GM18498 (cell line): ENCODE results near the gene SGMS1.

Source experiments
- ATAC-seq: cut with Tn5 transposase; IDR thresholded peaks from one replicate; pipeline ENCODE4 v1.9.1; 2021; ENCODE audit warnings: mild to moderate bottlenecking, moderate library complexity; ENCODE audit not compliant: unreplicated experiment

The SGMS1 gene

DNA sequence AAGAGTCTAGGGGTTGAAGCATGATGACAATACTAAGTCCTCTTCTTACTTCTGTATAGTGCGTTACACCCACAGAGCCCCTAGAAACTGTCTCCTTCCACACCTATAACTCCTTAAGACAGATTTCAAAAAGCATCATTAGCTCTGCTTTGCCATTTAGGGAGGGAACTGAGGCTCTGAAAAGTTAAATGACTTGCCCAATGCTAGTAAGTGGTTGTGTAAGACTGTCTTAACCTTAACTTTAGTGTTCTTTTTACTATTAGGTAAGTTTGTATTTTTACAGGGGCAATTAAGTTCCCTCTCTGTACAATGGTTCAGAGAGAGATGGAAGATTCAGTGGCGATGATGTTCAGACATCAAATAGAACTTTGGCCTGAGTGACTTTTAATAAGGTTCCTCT lies 299.7 kb downstream of the SGMS1 start:
- ATAC-seq: no peak

DNA sequence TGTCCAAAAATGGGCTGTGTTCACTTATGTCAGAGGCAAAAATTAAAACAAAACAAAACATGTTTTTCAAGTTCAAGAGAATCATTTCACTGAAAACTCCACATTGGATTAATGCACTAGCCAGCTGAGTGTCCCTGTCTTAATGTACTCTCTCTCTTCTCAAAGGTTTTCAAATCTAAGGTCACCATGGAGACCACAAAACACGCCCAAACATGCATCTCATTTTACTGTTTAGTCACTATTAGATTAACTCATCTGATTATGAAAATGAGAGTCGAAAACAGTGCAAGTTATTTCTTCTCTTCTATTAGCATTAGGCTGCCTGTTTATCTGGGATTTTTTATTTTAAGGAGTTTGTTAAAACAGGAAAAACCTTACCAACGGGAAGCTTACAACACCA lies 301.7 kb downstream of the SGMS1 start:
- no peak for ATAC-seq

DNA sequence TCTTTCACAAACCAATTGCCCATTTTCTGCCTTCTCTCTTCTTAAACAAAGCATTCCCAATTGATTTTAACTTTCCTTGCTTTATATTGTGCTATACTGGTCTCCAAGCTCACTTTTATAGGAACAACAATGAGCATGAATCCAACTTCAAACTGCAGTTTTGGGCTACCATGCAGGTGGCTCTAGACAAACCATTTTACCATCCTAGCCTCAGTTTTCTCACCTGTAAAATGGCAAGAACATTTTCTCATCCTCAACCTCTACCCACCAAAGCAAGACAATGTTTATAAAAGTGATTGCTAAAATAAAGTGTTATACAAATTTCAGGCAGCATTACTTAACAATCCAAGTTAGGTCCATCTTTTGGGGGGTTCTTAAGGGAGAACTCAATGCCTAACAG lies 305.6 kb downstream of the SGMS1 start:
- ATAC-seq: no peak

DNA sequence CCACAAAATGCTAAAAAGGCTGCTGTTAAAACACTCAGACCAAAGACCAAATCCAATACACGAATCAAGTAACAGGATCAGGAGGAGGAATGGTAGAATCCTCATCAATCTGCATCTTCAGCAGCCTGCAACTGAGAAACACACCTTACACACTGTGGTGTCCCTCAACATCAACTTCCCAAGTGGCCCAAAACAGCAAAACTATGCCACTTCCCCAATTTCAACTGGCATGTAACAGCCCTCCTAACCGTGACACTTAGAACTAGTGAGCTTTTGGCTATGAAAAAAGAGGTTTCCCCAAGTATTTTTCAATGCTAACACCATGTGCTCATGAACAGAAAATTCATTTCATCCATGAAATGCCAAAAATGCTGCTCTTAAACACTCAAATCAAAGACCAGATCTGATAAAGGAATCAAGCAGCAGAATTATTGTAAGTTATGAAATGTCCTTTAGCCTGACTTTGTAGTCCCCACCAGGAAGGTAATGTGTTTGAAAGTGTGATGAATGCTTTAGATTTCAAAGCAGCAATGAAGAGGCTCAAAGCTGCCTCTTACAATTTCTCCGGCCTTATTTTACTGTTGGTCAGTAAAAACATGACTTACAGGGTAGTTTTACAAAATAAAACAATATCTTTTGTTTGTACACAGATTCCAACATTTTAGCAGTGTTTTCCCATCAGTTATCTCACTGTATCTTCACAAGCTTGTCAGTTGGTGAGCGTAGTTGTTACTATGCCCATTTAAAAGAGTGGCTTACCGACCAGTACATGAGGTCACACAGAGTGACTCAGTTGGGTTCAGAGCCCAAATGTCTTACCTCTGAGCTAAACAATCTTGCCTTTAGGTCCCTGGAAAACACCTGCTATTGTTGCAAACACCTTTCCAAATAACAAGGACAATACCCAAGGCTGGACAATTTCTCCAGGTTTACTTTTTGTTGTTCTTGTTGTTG lies 306.8 kb downstream of the SGMS1 start:
- ATAC-seq: no peak

DNA sequence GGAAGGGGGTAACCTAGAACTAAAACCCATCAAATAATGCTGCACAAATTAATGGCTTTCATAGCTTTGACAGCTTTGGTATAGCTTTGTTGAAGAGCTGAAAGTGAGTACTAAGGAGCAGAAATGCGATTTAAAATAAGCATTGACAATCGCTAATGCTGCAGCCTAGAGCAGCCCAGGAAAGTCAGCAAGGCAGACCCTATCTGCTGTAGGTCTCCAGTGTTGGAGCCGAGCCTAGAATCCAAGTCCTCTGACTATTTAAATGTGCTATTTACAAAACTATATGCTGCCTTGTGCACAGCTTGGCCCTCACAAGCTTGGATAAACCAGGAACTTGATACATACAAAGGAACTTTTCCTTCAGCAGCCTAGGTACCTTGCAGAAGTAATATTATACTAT lies 307.6 kb downstream of the SGMS1 start:
- ATAC-seq: no peak

DNA sequence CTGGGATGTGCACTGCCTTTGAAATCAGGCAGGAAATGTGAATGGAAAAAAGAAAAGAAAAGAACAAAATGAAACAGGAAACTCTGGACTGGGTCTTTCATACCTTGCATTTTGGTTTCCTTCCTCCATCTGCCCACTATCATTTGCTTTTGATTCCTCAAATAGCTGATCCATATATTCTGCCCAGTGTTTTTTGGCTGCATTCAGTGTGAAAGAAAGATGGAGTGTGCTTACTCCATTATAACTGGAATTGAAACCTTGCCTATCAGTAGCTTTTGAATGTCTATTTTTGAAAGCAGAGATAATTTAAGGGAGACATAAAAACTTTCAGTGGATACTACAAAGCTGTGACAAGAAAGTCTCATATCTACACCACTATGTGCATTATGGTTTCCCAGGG lies 308.3 kb downstream of the SGMS1 start:
- ATAC-seq: no peak

DNA sequence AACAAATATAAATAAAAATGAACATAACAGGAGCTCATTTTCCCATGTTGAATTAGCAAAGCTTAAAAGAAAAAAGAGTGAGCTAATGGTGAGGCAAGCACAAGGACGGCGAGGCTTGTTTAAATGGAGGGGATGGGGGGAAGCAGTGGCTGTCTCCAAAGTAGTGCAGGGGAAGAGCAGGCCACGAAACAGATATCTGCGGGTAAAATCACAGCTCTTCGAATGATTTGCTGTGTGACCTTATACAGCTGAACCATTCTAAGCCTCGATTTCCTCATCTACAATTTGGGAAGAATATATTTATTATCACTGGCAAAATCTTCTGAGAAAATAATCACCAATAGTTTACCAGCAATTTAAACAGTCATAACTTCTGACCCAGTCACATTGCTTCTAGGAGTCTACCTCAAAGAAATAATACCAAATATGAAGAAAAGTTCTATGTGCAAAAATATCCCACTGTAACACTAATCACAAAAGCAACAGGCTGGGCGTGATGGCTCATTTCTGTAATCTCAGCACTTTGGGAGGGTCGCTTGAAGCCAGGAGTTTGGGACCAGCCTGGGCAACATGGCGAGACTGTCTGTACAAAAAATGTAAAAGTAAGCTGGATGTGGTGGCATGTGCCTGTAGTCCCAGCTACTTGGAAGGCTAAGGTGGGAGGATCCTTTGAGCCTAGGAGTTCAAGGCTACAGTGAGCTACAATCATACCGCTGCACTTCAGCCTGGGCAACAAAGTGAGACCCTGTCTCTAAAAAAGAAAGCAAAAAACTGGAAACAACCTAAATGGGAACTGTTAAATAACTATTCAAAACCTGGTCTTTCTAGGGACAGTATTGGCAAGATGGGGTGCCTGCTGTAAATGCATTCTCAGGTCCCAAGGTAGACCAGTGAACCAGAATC lies 309.3 kb downstream of the SGMS1 start:
- ATAC-seq: no peak

DNA sequence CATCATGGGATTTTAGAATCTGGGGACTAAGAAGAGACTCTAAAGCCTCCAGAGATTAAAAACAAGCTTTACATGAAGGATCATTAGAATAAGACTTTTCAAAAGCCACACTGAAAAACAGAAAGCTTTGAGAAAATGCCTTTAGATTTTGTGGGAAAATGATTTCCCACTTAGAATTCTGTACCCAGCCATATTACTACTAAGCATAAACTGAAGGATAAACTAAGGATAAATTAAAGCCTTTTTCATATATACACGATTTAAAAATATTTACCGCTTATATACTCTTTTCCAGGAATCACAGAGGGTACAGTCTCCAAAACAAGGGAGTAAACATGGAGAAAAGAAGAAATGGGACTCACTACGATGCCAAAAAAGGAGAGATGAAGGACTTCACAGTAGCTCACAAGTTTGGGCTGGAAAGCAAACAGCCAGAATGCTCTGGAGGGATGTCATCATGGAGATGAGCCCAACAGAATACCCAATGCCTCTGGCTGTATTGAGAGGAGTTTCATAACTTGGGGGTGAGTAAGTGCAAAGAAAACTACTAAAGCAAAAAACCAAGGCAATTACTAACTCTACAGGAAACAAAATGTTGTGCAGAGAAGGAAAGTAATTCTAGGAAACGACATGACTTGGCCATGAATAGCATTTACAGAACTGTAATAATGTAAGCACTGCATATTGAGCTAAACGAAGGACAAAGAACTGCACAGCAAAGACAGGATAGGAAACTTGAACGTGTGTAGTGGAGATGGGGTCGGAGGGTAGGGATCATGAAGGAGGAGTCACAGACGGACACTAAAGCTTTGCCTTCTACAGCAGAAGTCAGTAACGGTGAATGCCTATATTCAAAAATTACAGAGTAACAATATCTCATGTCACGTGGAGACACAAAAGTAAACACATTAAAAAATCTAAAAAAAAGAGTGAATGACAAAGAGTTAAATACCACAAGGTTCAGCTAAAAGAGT lies 311.0 kb downstream of the SGMS1 start:
- ATAC-seq: no peak

DNA sequence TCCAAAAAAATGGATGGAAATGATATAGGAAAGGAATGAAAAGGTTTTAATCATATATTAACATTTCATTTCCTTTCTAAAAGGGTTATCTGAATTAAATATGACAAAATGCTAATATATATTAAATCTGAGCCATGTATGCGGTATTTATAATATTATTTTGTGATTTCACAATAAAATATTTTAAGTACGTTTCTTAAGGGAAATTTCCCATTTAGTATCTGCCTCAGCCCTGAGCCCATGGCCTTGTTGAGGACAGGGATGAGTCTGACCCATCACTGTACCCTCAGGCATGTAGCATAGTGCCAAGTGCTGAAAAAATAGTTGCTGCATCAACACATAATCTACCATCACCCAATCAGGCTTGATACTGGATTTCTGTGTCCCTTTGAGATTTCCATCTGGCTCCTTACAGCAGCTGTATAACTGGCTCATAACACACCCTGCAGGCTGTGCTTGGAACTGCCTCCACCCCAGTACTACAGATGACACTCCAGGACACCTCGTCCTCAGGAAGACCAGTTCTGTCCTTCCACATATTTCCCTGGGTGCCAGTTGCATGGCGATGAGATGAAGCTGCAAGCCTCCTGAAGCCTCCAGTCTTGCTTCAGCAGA lies 313.1 kb downstream of the SGMS1 start:
- ATAC-seq: peak; percentile 84

DNA sequence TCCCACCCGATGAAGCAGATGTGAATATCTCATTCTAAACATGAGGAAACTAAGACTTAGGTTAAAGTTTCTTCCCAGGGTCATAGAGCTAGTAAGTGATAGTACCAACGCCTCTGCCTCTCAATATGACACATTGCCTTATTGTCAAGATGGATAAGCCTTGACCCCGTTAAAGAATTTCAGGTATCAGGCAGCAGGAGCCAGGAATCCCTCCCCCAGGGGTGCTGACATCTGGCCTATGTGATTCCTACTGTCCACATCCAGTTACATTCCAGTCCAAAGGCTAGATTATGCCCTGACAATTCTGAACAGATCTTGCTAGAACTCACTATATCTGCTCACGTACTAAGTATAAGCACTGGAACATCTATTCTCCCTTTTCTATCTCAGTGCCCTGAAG lies 314.4 kb downstream of the SGMS1 start:
- no peak for ATAC-seq

DNA sequence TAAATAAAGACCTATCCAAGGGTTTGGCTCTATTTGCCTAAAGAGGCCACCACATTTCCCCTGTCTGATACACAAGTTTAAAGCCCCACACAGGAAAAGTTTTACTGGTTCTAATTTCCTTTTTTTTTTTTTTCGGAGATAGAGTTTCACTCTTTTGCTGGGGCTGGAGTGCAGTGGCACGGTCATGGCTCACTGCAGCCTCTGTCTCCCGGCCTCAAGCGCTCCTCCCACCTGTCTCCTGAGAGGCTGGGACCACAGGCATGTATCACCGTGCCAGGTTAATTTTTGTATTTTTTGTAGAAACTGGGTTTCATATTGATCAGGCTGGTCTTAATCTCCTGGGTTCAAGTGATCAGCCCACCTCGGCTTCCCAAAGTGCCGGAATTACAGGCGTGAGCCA lies 319.1 kb downstream of the SGMS1 start:
- no peak for ATAC-seq

DNA sequence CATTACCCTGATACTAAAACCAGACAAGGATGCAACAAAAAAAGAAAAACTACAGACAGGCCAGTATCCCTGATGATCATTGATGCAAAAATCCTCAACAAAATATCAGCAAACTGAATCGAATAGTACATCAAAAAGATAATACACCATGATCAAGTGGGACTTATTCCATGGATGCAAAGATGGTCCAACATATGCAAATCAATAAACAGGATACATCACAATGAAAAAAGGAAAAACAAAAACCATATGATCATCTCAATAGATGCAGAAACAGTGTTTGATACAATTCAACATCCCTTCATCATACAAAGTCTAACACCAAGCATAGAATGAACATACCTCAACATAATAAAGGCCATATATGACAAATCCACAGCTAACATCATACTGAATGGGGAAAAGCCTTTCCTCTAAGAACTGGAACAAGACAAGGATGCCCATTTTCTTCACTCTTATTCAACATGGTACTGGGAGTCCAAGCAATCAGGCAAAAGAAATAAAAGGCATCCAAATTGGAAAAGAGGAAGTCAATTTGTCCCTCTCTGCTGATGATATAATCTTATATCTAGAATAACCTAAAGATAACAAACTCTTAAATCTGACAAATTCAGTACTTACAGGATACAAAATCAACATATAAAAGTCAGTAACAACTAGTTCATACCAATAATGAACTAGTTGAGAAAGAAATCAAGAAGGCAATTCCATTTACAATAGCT lies 323.6 kb downstream of the SGMS1 start:
- ATAC-seq: no peak

DNA sequence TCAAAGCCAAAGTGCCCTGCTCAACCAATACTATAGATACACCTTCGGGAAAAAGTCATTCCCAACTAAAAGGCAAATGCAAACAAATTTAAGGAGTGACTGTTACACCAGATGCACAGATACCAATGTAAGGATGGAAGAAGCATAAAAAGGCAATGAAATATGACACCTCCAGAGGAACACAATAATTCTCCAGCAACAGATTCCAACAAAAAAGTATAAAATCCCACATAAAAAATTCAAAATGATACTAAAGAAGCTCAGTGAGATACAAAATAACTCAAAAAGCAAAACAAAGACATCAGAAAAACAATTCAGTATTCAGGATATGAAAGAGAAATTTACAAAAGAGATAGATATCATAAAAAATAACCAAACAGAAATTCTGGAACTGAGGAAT lies 328.4 kb downstream of the SGMS1 start:
- no peak for ATAC-seq

DNA sequence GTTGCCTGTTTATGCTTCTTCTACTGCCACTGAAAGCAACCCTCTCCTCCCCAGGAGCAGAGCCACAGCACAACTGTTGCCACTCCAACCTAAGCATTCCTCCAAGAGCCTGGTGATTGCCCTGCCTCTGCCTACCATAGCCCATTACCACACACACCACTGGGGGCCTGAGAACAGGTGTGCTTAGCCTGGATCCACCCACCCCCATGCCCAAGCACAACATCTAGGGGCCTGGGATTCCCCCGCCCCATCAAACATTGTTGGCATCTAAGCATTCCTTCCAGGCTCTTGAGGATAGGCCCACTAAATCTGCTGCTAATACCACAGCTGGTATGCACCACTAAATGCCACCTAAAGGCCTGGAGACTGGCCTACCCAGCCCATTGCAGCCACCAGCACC lies 329.2 kb downstream of the SGMS1 start:
- no peak for ATAC-seq

DNA sequence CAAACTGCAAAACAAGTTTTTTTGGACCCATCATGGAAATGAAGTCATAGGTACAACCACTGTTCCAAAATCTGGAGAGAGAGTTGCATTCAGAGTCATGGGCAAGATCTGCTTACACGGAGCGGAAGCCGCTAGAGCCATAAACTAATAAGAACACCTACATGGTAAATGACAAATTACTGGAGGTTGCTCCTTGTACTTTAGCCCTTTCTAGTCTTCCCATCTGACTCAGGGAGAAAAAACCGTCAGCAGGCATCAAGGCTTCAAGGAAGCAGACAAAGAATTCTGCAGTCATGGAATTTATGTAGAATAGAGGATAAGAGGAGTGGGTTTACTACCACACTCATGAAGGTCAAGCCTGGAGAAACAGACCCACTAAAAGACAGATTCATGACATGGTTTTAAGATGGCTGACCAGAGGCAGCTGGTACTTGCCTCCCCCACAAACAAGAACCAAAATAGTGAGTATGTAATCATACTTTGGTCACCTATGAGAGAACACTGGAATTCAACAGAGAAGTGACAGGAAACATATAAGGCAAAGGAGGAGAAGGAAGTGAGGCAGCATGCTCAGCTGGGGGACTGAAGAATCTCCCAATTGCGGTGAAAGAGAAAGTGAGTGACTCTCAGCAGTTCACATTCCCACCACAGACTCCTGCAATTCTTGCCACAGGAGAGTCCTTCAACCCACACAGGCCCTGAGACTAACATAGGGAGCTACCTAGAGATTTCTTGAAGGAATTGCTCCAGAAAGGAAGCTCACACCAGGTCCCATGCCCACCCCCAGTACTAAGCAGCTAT lies 330.0 kb downstream of the SGMS1 start:
- ATAC-seq: no peak

DNA sequence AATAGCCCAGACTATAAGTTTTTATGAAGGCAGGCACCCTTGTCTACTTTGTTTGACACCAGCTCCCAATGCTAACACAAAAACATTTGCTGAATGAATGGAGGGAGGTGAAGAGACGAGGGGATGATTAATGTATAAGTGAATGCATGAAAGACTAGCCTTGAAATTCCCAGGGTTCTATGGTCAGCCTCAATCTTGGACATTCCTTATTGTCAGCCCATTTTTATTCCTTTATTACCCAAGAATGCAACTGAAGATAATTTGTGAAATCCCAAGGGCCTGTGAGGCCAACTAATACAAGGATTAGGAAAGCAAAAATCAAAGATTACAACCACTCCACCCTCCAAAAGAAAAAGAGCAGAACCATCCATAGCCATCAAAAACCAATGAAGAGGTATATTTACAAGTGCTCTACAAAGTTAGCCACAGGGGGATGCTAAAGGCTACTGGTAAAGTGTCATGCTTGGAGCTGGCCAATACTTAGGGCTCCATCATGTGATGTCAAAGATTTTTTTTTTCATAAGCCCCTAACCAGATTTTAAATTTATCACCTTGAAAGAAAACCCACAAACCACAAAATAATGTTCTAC lies 332.4 kb downstream of the SGMS1 start:
- ATAC-seq: no peak

DNA sequence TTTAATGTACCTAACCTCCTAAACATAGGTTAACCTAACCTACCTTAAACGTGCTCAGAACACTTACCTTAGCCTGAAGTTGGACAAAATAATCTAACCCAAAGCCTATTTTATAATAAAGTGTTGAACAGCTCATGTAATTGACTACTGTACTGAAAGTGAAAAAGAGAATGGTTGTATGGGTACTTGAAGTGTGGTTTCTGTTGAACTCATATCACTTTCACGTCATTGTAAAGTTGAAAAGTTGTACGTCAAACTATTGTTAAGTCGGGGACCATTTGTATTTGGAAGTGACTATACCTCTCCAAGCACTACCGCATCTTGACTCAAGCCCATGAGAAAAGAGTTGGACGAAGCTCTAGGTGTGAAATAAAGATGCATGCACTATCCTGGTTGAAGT lies 334.6 kb downstream of the SGMS1 start:
- ATAC-seq: peak; percentile 69

DNA sequence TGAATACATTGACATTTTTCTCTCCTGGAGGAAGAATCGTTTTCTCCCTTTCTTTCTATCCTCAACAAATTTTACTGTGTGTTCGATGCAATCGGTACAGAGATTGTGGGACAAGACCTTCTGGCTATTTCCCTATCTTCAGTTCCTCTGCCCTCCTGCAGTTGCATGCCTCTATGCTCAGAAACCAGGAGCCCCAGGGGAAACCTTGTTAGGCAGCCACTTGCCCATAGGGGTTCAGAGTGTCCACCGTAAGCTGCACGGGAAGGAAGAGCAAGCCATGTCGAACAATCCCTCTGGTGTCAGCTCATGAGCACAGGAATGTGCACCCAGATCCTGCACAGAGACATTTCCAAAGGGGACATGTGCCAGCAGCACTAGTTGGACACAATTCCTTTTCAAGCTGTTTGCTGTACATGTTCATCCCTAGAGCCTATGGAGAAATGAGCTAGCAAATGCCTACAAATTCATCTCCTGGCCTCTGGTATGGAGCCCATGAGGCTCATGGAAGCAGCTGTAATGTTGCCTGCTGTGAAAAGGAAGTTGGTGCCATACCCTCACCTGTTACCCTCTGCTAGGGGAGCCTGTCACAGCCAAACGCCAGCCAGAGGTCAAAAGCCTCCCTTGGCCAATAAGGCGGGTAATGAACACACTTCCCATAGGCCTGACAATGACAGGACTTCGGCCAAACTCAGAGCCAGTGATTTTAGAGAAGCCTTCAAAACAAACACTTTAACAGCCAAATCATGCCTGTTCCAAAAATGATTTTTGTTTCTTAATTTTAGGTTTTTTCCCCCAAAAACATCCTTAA lies 336.6 kb downstream of the SGMS1 start:
- ATAC-seq: no peak
